ENCODE results near the gene KLHL29.

The KLHL29 gene

DNA sequence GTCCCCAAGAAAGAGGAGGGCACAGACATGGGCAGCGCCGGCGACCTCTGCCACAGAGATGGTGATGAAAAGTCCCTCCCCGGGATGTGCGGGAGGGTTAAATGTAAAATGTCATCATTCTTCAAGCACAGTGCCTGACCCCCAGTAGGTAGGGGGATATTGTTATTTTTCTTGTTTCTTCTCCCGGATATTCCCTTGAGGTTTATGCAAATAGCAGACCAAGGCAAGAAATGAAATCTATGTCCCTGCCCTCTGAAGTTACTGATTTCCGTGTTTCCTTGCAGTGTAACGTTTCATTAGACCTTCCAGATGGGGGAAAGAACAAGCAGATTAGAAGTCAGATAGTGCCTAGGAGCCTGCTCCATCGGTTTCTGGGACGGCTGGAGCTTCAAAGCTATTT, 158.3 kb downstream of the KLHL29 start:
- Histone ChIP-seq H3K4me3 (ENCODE audit: low read length, poor library complexity, severe bottlenecking) (no peak overlapping the region), H3K4me1 (ENCODE audit: insufficient read depth, low read length, poor library complexity, severe bottlenecking) (no peaks in the 10 kb centered on the region), H4K20me1 (ENCODE audit: insufficient read depth, low read length, poor library complexity, severe bottlenecking) (no peaks in the 10 kb centered on the region), H3K9me2 (replicated peaks; ENCODE audit: low read depth, low read length) (no peaks in the 10 kb centered on the region), H3K36me3 (ENCODE audit: insufficient read depth, low read length) (no peaks in the 10 kb centered on the region), H3K4me2 (ENCODE audit: low read depth, low read length, poor library complexity, severe bottlenecking) (no peak overlapping the region), H3F3A (ENCODE audit: low read depth) (no peaks in the 10 kb centered on the region), H2AFZ (ENCODE audit: low read length) (no peak overlapping the region), H3K27me3 (ENCODE audit: insufficient read depth, low read length, poor library complexity, severe bottlenecking) (no peaks in the 10 kb centered on the region), H3K9ac (ENCODE audit: low read depth, low read length, poor library complexity, severe bottlenecking) (no peak overlapping the region), H3K79me2 (ENCODE audit: insufficient read depth, low read length) (no peaks in the 10 kb centered on the region), H3K9me3 (ENCODE audit: insufficient read depth, low read depth, low read length) (no peaks in the 10 kb centered on the region)
- TF ChIP-seq EZH2phosphoT487 (IDR thresholded peaks at IDR 0.05; ENCODE audit: borderline replicate concordance) = no peak
- TF ChIP-seq, protein P1, sequence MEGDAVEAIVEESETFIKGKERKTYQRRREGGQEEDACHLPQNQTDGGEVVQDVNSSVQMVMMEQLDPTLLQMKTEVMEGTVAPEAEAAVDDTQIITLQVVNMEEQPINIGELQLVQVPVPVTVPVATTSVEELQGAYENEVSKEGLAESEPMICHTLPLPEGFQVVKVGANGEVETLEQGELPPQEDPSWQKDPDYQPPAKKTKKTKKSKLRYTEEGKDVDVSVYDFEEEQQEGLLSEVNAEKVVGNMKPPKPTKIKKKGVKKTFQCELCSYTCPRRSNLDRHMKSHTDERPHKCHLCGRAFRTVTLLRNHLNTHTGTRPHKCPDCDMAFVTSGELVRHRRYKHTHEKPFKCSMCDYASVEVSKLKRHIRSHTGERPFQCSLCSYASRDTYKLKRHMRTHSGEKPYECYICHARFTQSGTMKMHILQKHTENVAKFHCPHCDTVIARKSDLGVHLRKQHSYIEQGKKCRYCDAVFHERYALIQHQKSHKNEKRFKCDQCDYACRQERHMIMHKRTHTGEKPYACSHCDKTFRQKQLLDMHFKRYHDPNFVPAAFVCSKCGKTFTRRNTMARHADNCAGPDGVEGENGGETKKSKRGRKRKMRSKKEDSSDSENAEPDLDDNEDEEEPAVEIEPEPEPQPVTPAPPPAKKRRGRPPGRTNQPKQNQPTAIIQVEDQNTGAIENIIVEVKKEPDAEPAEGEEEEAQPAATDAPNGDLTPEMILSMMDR (conservative IDR thresholded peaks at IDR 0.05; ENCODE audit: low read length) = no peak

DNA sequence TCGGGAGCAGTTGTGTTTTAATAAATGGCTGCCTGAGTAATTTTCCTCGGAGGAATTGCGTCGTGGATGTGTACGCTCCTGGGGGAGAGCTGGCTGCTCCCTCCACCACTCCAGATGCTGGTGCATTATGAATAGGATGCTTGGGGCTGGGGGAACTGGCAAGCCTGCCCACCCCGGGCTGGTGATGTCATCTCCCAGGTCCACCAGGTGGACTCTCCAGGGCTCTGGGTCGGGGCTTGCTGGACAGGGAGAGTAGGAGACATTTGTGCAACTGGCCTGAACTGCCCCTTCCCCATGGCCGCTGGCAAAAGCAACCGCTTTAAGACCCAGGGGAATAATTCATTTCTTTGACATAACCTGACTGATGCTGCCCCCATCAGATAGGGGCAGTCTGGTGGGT, 158.7 kb downstream of the KLHL29 start:
- H3K4me3 ChIP-seq (ENCODE audit: low read length, poor library complexity, severe bottlenecking) = no peak overlapping the region
- H3K9ac ChIP-seq (ENCODE audit: low read depth, low read length, poor library complexity, severe bottlenecking) = no peak overlapping the region
- H3K4me2 ChIP-seq (ENCODE audit: low read depth, low read length, poor library complexity, severe bottlenecking) = no peak overlapping the region
- H3K27me3 ChIP-seq (ENCODE audit: insufficient read depth, low read length, poor library complexity, severe bottlenecking) = no peaks in the 10 kb centered on the region
- no peaks in the 10 kb centered on the region for H3K79me2 ChIP-seq (ENCODE audit: insufficient read depth, low read length)
- H2AFZ ChIP-seq (ENCODE audit: low read length) = no peak overlapping the region
- TF ChIP-seq, protein P1 (conservative IDR thresholded peaks at IDR 0.05; ENCODE audit: low read length) = no peak
- TF ChIP-seq EZH2phosphoT487 (IDR thresholded peaks at IDR 0.05; ENCODE audit: borderline replicate concordance) = no peak
- no peaks in the 10 kb centered on the region for H3K36me3 ChIP-seq (ENCODE audit: insufficient read depth, low read length)
- no peaks in the 10 kb centered on the region for H3K9me3 ChIP-seq (ENCODE audit: insufficient read depth, low read depth, low read length)
- H3F3A ChIP-seq (ENCODE audit: low read depth) = no peaks in the 10 kb centered on the region
- H3K9me2 ChIP-seq (replicated peaks; ENCODE audit: low read depth, low read length) = no peaks in the 10 kb centered on the region
- no peaks in the 10 kb centered on the region for H4K20me1 ChIP-seq (ENCODE audit: insufficient read depth, low read length, poor library complexity, severe bottlenecking)
- no peaks in the 10 kb centered on the region for H3K4me1 ChIP-seq (ENCODE audit: insufficient read depth, low read length, poor library complexity, severe bottlenecking)

DNA sequence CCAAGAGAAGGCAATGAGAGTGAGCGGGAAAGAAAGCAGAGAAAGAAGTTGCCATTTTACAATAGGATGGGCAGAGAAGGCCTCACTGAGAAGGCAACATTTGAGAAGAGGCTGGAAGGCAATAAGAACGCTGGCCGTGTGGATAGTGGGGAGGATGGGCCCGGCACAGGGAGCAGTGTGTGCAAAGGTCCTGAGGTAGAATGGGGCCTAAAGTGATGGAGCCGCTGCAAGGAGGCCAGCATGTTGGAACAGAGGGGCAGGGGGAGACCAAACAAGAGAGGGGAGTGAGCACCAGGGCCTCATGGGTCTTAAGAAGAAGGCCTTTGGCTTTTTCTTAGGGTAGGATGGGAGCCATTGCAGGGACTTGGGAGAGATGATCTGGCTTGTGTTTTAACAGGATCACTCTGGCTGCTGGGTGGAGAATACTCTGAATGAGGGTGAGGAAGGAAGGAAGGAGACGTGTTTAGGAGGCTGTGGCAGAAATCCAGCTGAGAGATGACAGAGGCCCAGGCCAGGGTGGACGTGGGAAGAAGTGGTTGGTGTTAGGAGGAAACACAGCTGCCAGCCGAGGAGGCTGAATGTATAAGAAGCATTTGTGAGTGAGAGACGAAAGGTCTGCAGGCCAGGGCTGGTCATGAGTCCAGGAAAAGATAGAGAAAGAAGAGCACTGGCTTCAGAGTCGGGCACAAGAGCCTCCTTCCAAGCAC, 159.8 kb downstream of the KLHL29 start:
- H3K4me2 ChIP-seq (ENCODE audit: low read depth, low read length, poor library complexity, severe bottlenecking) = no peak overlapping the region

More for the DNA sequence above, 159.8 kb downstream of the KLHL29 start:
- no peaks in the 10 kb centered on the region for H3K9me2 ChIP-seq (replicated peaks; ENCODE audit: low read depth, low read length)
- H3F3A ChIP-seq (ENCODE audit: low read depth) = no peaks in the 10 kb centered on the region
- no peaks in the 10 kb centered on the region for H3K36me3 ChIP-seq (ENCODE audit: insufficient read depth, low read length)
- H4K20me1 ChIP-seq (ENCODE audit: insufficient read depth, low read length, poor library complexity, severe bottlenecking) = no peaks in the 10 kb centered on the region
- peaks cover 4% of the 10 kb centered on the region for H3K4me1 ChIP-seq (ENCODE audit: insufficient read depth, low read length, poor library complexity, severe bottlenecking)
- no peaks in the 10 kb centered on the region for H3K27me3 ChIP-seq (ENCODE audit: insufficient read depth, low read length, poor library complexity, severe bottlenecking)
- no peaks in the 10 kb centered on the region for H3K9me3 ChIP-seq (ENCODE audit: insufficient read depth, low read depth, low read length)
- H2AFZ ChIP-seq (ENCODE audit: low read length) = no peak overlapping the region
- TF ChIP-seq EZH2phosphoT487 (IDR thresholded peaks at IDR 0.05; ENCODE audit: borderline replicate concordance) = no peak
- TF ChIP-seq, protein P1 (conservative IDR thresholded peaks at IDR 0.05; ENCODE audit: low read length) = no peak
- no peak overlapping the region for H3K4me3 ChIP-seq (ENCODE audit: low read length, poor library complexity, severe bottlenecking)
- H3K79me2 ChIP-seq (ENCODE audit: insufficient read depth, low read length) = no peaks in the 10 kb centered on the region
- H3K9ac ChIP-seq (ENCODE audit: low read depth, low read length, poor library complexity, severe bottlenecking) = no peak overlapping the region

Measured in Loucy (cell line).